GM23338 (cell line): ENCODE measurements around the gene GLOD4.

ENCODE experiments used
- CREB1 ChIP-seq: fragments of 250-450 bp; sonication (Bioruptor Pico); IDR thresholded peaks from 2 replicates; pipeline ENCODE4 v1.5.0; 2020; ENCODE audit warnings: low read depth, mild to moderate bottlenecking, moderate library complexity
- CTCF ChIP-seq, 2 experiments: fragments of 200-600 bp in 1 of 2; sonication (generic) in 1 of 2; conservative IDR thresholded peaks; 2 replicates each; pipeline versions ENCODE4 v1.5.1 to v1.6.1; 2016 to 2017; ENCODE audit warnings: antibody characterized with exemption in 2 of 2, low read depth in 2 of 2, mild to moderate bottlenecking in 2 of 2, moderate library complexity in 1 of 2
- ETS1 ChIP-seq: IDR thresholded peaks from 2 replicates; pipeline ENCODE4 v1.6.1; 2016; ENCODE audit warnings: antibody characterized with exemption
- EZH2 ChIP-seq: fragments of 200-600 bp; sonication (generic); IDR thresholded peaks from one replicate; pipeline ENCODE4 v1.8.0; 2017; ENCODE audit warnings: antibody characterized with exemption, mild to moderate bottlenecking, low read depth; ENCODE audit not compliant: unreplicated experiment
- EZH2phosphoT487 ChIP-seq: fragments of 200-600 bp; sonication (generic); IDR thresholded peaks from one replicate; pipeline ENCODE4 v1.8.1; 2018; ENCODE audit warnings: antibody characterized with exemption; ENCODE audit not compliant: unreplicated experiment
- JUNB ChIP-seq: IDR thresholded peaks from one replicate; pipeline ENCODE4 v1.6.1; 2016; ENCODE audit warnings: antibody characterized with exemption; ENCODE audit not compliant: unreplicated experiment
- NANOG ChIP-seq: IDR thresholded peaks from 2 replicates; pipeline ENCODE4 v1.6.1; 2016; ENCODE audit warnings: antibody characterized with exemption, borderline replicate concordance
- POLR2AphosphoS5 ChIP-seq: IDR thresholded peaks from 2 replicates; pipeline ENCODE4 v1.6.1; 2016; ENCODE audit warnings: antibody characterized with exemption, low read depth
- STAT1 ChIP-seq: IDR thresholded peaks from one replicate; pipeline ENCODE4 v1.6.1; 2016; ENCODE audit warnings: antibody characterized with exemption; ENCODE audit not compliant: unreplicated experiment
- ZNF114 ChIP-seq: fragments of 250-450 bp; sonication (Bioruptor Pico); IDR thresholded peaks from 2 replicates; pipeline ENCODE4 v1.5.0; 2020; ENCODE audit warnings: mild to moderate bottlenecking, moderate library complexity
- TF ChIP-seq, protein P1 (sequence below): IDR thresholded peaks from one replicate; pipeline ENCODE4 v1.6.1; 2018; ENCODE audit warnings: antibody characterized with exemption; ENCODE audit not compliant: unreplicated experiment
- TF ChIP-seq, protein P2 (sequence below): fragments of 250-450 bp; sonication (Bioruptor Pico); IDR thresholded peaks from 2 replicates; pipeline ENCODE4 v1.5.0; 2020; ENCODE audit warnings: mild to moderate bottlenecking, moderate library complexity

DNA sequence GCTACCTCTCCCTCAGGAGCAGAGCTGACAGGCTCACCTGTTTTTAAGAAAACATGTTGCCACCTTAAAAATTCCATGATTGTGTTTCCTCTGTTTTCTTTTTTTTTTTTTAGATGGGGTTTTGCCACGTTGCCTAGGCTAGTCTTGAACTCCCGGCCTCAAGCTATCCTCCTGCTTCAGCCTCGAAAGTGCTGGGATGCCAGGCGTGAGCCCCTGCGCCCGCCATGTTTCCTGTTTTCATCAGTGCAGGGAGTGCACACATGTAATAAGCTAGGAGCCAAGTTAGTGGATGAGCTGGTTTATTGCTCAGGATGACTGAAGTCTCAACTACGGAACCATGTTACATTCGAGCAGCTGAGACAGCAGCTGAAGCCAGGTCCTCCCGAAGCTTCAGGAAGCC lies 13.6 kb upstream of the GLOD4 start:
- no peak for TF ChIP-seq CTCF (conservative IDR thresholded peaks at IDR 0.05; ENCODE audit: low read depth in 2 of 2)
- no peak for TF ChIP-seq EZH2
- no peak for TF ChIP-seq POLR2AphosphoS5
- TF ChIP-seq, protein P1, sequence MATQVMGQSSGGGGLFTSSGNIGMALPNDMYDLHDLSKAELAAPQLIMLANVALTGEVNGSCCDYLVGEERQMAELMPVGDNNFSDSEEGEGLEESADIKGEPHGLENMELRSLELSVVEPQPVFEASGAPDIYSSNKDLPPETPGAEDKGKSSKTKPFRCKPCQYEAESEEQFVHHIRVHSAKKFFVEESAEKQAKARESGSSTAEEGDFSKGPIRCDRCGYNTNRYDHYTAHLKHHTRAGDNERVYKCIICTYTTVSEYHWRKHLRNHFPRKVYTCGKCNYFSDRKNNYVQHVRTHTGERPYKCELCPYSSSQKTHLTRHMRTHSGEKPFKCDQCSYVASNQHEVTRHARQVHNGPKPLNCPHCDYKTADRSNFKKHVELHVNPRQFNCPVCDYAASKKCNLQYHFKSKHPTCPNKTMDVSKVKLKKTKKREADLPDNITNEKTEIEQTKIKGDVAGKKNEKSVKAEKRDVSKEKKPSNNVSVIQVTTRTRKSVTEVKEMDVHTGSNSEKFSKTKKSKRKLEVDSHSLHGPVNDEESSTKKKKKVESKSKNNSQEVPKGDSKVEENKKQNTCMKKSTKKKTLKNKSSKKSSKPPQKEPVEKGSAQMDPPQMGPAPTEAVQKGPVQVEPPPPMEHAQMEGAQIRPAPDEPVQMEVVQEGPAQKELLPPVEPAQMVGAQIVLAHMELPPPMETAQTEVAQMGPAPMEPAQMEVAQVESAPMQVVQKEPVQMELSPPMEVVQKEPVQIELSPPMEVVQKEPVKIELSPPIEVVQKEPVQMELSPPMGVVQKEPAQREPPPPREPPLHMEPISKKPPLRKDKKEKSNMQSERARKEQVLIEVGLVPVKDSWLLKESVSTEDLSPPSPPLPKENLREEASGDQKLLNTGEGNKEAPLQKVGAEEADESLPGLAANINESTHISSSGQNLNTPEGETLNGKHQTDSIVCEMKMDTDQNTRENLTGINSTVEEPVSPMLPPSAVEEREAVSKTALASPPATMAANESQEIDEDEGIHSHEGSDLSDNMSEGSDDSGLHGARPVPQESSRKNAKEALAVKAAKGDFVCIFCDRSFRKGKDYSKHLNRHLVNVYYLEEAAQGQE: no peak
- no peak for TF ChIP-seq CREB1 (CRISPR knock-in tag)
- TF ChIP-seq EZH2phosphoT487: no peak
- TF ChIP-seq JUNB: no peak
- TF ChIP-seq ETS1: no peak
- TF ChIP-seq, protein P2, sequence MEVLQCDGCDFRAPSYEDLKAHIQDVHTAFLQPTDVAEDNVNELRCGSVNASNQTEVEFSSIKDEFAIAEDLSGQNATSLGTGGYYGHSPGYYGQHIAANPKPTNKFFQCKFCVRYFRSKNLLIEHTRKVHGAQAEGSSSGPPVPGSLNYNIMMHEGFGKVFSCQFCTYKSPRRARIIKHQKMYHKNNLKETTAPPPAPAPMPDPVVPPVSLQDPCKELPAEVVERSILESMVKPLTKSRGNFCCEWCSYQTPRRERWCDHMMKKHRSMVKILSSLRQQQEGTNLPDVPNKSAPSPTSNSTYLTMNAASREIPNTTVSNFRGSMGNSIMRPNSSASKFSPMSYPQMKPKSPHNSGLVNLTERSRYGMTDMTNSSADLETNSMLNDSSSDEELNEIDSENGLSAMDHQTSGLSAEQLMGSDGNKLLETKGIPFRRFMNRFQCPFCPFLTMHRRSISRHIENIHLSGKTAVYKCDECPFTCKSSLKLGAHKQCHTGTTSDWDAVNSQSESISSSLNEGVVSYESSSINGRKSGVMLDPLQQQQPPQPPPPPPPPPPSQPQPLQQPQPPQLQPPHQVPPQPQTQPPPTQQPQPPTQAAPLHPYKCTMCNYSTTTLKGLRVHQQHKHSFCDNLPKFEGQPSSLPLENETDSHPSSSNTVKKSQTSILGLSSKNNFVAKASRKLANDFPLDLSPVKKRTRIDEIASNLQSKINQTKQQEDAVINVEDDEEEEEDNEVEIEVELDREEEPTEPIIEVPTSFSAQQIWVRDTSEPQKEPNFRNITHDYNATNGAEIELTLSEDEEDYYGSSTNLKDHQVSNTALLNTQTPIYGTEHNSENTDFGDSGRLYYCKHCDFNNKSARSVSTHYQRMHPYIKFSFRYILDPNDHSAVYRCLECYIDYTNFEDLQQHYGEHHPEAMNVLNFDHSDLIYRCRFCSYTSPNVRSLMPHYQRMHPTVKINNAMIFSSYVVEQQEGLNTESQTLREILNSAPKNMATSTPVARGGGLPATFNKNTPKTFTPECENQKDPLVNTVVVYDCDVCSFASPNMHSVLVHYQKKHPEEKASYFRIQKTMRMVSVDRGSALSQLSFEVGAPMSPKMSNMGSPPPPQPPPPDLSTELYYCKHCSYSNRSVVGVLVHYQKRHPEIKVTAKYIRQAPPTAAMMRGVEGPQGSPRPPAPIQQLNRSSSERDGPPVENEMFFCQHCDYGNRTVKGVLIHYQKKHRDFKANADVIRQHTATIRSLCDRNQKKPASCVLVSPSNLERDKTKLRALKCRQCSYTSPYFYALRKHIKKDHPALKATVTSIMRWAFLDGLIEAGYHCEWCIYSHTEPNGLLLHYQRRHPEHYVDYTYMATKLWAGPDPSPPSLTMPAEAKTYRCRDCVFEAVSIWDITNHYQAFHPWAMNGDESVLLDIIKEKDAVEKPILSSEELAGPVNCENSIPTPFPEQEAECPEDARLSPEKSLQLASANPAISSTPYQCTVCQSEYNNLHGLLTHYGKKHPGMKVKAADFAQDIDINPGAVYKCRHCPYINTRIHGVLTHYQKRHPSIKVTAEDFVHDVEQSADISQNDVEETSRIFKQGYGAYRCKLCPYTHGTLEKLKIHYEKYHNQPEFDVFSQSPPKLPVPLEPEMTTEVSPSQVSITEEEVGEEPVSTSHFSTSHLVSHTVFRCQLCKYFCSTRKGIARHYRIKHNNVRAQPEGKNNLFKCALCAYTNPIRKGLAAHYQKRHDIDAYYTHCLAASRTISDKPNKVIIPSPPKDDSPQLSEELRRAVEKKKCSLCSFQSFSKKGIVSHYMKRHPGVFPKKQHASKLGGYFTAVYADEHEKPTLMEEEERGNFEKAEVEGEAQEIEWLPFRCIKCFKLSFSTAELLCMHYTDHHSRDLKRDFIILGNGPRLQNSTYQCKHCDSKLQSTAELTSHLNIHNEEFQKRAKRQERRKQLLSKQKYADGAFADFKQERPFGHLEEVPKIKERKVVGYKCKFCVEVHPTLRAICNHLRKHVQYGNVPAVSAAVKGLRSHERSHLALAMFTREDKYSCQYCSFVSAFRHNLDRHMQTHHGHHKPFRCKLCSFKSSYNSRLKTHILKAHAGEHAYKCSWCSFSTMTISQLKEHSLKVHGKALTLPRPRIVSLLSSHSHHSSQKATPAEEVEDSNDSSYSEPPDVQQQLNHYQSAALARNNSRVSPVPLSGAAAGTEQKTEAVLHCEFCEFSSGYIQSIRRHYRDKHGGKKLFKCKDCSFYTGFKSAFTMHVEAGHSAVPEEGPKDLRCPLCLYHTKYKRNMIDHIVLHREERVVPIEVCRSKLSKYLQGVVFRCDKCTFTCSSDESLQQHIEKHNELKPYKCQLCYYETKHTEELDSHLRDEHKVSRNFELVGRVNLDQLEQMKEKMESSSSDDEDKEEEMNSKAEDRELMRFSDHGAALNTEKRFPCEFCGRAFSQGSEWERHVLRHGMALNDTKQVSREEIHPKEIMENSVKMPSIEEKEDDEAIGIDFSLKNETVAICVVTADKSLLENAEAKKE: no peak
- TF ChIP-seq ZNF114 (CRISPR knock-in tag): no peak
- no peak for TF ChIP-seq NANOG
- TF ChIP-seq STAT1: no peak
